ENCODE measurements around the gene EPHA5. TPM values are rescaled to one million over a fixed set of nuclear protein-coding genes. Genes with fewer than 3 reads are reported as not detected.

EPHA5 gene
- total RNA-seq, 1 donor from 2014 or later, result 1.6 TPM

GRCh38 chr4:65401083-65401482, 269.2 kb downstream of the EPHA5 start:
- no peak overlapping the region for H3K4me3 Mint-ChIP-seq (ENCODE audit: unreplicated experiment)
- H3K4me1 Mint-ChIP-seq (ENCODE audit: low read depth), result no peaks in the 10 kb centered on the region
- H3K9me3 Mint-ChIP-seq (ENCODE audit: low read depth), result no peaks in the 10 kb centered on the region
- H3K27ac Mint-ChIP-seq (ENCODE audit: unreplicated experiment), result no peak overlapping the region
- DNase-seq (ENCODE audit: low spot score), result no peak
- no peaks in the 10 kb centered on the region for H3K36me3 Mint-ChIP-seq (ENCODE audit: low read depth)
- peak; percentile 31 for TF ChIP-seq CTCF (IDR thresholded peaks at IDR 0.05)
- peaks cover 2% of the 10 kb centered on the region for H3K27me3 Mint-ChIP-seq (ENCODE audit: low read depth)

- H3K4me3 Mint-ChIP-seq (ENCODE audit: unreplicated experiment), result no peak overlapping the region
- peaks cover 2% of the 10 kb centered on the region for H3K27me3 Mint-ChIP-seq (ENCODE audit: low read depth)
- TF ChIP-seq CTCF (IDR thresholded peaks at IDR 0.05), result no peak
- H3K27ac Mint-ChIP-seq (ENCODE audit: unreplicated experiment), result no peak overlapping the region
- H3K36me3 Mint-ChIP-seq (ENCODE audit: low read depth), result peaks cover 2% of the 10 kb centered on the region
- no peaks in the 10 kb centered on the region for H3K4me1 Mint-ChIP-seq (ENCODE audit: low read depth)
- peak; percentile 49 for DNase-seq (ENCODE audit: low spot score)
- peaks cover 6% of the 10 kb centered on the region for H3K9me3 Mint-ChIP-seq (ENCODE audit: low read depth)
Observed at GRCh38 chr4:65399084-65399483, 271.2 kb downstream of the EPHA5 start.

GRCh38 chr4:65393078-65393477, 277.2 kb downstream of the EPHA5 start:
- Mint-ChIP-seq H3K36me3 (ENCODE audit: low read depth) (peaks cover 2% of the 10 kb centered on the region), H3K4me3 (ENCODE audit: unreplicated experiment) (no peak overlapping the region), H3K27ac (ENCODE audit: unreplicated experiment) (no peak overlapping the region), H3K27me3 (ENCODE audit: low read depth) (no peaks in the 10 kb centered on the region), H3K9me3 (ENCODE audit: low read depth) (peaks cover 6% of the 10 kb centered on the region), H3K4me1 (ENCODE audit: low read depth) (no peaks in the 10 kb centered on the region)
- TF ChIP-seq CTCF (IDR thresholded peaks at IDR 0.05), result no peak
- no peak for DNase-seq (ENCODE audit: low spot score)

- H3K4me1 Mint-ChIP-seq (ENCODE audit: low read depth), result no peaks in the 10 kb centered on the region
- DNase-seq (ENCODE audit: low spot score), result no peak
- TF ChIP-seq CTCF (IDR thresholded peaks at IDR 0.05), result no peak
- no peak overlapping the region for H3K4me3 Mint-ChIP-seq (ENCODE audit: unreplicated experiment)
- peaks cover 6% of the 10 kb centered on the region for H3K9me3 Mint-ChIP-seq (ENCODE audit: low read depth)
- no peaks in the 10 kb centered on the region for H3K27me3 Mint-ChIP-seq (ENCODE audit: low read depth)
- H3K36me3 Mint-ChIP-seq (ENCODE audit: low read depth), result peaks cover 2% of the 10 kb centered on the region
- H3K27ac Mint-ChIP-seq (ENCODE audit: unreplicated experiment), result no peak overlapping the region
Observed at GRCh38 chr4:65392488-65392887, 277.8 kb downstream of the EPHA5 start.

- Mint-ChIP-seq H3K27ac (ENCODE audit: unreplicated experiment) (no peak overlapping the region), H3K4me3 (ENCODE audit: unreplicated experiment) (no peak overlapping the region), H3K27me3 (ENCODE audit: low read depth) (no peaks in the 10 kb centered on the region), H3K36me3 (ENCODE audit: low read depth) (peaks cover 2% of the 10 kb centered on the region), H3K4me1 (ENCODE audit: low read depth) (no peaks in the 10 kb centered on the region), H3K9me3 (ENCODE audit: low read depth) (peaks cover 6% of the 10 kb centered on the region)
- TF ChIP-seq CTCF (IDR thresholded peaks at IDR 0.05), result no peak
- no peak for DNase-seq (ENCODE audit: low spot score)
Observed at GRCh38 chr4:65391814-65392213, 278.5 kb downstream of the EPHA5 start.
